Stimulated activated CD8-positive, alpha-beta memory T cell treated with anti-CD3 and anti-CD28 coated beads, Interleukin-12 subunit alpha, Interleukin-12 subunit beta, amount 100 ng/mL, for 24 hours (primary cell): ENCODE data around the gene FAM227A.
"Not testable (repeated sequence)": the region's sequence is repeated elsewhere in the genome, so short reads cannot be mapped to it uniquely, and the experiment has no call there.

Experiments
- DNase-seq: peaks from one replicate; pipeline ENCODE4 v3.0.0-alpha.2; 2020; ENCODE audit errors: extremely low read depth

FAM227A gene

GRCh38 chr22:38657045-38657909, 1.1 kb upstream of the FAM227A start:
- no peak for DNase-seq

GRCh38 chr22:38655519-38656255, 505 bp downstream of the FAM227A start:
- DNase-seq, result no peak

- DNase-seq, result no peak
Observed at GRCh38 chr22:38653741-38654140, 2.5 kb downstream of the FAM227A start.

DNA sequence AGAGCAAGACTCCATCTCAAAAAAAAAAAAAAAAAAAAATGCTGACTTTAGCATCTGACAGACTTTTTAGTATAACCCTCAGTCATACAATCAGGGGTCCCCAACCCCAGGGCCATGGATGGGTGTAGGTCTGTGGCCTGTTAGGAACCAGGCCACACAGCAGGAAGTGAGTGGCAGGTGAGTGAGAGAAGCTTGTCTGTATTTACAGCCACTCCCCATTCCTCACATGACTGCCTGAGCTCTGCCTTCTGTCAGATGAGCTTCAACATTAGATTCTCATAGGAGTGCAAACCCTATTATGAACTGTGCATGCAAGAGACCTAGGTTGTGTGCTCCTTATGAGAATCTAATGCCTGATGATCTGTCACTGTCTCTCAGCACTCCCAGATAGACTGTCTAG, 3.3 kb downstream of the FAM227A start:
- DNase-seq, result no peak

DNA sequence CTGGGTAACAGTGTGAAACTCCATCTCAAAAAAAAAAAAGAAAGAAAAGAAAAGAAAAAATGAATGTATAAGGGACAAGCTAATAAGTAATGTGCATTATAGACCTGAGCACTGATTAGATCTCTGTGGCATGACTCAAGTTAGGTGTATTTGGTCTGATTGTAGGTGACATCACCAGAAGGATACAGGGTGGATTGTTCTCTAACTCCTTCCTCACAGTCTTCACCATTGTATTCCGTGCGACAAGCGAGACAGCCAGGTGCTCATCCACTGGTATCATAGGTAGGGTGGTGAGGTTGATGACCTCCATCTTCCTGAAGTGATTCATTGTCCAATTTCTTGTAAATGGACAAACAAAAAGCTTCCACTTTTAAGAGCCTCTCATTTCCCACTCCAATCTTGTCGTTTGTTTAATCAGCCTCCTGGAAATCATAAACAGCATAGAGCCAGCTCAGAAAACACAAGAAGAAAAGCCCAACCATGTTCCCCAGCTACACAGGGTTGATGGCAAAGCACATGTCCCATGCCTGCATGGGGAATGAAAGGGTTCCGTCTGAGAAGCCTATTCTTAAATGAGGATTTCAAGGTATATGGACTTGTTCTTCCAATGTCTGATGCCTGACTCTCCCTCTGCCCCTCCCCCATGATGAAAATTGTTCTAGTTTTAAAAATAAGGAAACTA, 6.2 kb downstream of the FAM227A start:
- DNase-seq, result no peak

DNA sequence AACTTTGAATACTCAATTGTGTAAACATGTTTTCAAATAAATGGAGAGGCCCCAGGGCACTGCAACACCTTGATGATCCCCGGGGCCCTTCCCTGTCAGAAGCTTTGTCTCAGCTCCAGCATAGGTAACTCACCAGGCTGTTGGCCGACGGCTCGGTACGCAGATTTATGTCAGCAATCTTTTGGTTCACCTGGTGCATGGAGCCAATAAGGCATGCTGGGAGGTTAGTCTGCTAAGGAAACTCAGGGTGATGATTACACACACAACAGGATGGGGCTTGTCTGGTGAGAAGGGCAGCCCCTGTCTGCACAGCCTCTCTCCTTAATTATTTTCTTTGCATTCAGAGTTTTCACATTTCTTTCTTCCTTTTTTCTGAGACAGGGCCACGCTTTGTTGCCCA, 10.8 kb downstream of the FAM227A start:
- DNase-seq, result no peak

GRCh38 chr22:38644245-38644644, 11.9 kb downstream of the FAM227A start:
- not testable (repeated sequence) for DNase-seq

DNA sequence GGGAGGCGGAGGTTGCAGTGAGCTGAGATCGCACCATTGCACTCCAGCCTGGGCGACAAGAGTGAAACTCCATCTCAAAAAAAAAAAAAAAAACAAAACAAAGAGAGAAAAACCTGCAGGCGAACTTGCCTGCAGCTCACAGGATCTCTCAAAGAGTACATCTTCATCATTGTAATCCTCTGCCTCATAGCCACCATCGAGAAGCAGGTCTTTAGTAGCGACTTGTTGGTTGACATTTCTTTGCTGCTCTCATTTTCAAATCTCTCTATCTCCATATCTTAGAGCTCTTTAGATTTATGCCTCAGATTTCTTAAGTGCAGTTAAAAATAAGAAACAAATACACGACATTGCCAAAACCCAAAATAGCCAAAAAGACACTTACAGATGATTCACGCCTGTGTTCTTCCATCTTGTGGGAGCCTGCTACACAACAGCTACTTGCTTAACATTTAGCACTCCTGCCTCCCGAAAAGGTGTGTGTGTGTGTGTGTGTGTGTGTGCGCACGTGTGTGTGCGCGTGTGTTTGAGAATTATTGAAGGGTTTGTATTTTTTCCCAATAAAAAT, 14.6 kb downstream of the FAM227A start:
- DNase-seq, result no peak

- no peak for DNase-seq
Observed at GRCh38 chr22:38638728-38639127, 17.5 kb downstream of the FAM227A start.

DNA sequence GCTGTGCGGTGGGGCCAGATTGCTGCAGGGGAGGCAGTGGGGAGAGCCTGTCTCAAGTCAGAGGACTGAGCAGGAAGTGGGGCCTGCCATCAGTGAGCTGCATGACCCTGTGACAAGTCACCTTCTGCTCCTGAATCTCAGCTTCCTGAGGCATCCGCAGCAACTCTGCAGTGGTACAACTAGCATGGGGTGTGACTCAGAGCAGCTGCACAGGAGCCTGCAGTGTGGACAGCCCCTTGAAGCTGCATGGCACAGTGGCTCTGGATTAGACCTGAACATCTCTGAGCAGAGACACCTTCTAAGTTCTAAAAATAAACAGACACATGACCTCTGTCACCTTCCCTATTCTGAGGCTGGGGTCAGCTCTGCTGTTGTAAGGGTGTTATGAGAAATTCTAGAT, 18.0 kb downstream of the FAM227A start:
- DNase-seq, result no peak

GRCh38 chr22:38632528-38632927, 23.7 kb downstream of the FAM227A start:
- no peak for DNase-seq

- DNase-seq, result no peak
Observed at GRCh38 chr22:38631724-38632123, 24.5 kb downstream of the FAM227A start.

GRCh38 chr22:38629108-38629507, 27.1 kb downstream of the FAM227A start:
- no peak for DNase-seq

DNA sequence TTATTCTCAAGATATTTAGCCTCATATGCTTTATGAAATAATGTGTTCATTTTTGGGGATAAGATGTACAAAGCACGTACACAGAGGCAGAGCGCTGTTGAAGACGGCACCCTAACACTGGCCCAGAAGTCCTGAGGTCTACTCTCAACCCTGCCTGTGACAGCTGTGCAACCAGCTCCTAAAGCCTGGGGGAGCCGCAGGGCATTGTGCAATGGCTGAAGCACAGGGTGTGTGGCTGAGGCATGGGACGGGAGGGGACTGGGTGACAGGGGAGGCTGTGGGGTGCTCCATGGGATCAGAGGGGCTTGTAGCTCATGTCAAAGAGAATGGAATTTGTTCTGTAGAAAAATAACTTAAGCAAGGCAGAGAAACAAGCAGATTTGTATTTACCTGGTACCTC, 27.7 kb downstream of the FAM227A start:
- no peak for DNase-seq

- no peak for DNase-seq
Observed at GRCh38 chr22:38623351-38623750, 32.8 kb downstream of the FAM227A start.

DNA sequence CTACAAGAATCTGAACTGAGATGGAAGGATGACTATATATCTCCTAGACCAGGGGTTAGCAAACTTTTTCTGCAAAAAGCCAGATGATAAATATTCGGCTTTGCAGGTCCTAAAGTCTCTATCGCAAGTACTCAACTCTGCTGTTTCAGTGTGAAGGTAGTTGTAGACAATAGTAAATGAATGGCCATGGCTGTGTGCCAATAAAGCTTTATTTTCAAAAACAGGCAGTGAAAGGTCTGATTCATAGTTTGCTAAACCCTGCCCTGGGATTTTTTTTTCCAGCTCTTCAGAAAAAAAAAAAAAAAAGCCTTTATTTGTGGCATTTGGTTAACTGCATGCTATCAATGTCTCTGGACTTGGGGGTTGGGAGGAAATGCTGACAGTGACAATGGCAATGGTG, 37.5 kb downstream of the FAM227A start:
- DNase-seq, result no peak

DNA sequence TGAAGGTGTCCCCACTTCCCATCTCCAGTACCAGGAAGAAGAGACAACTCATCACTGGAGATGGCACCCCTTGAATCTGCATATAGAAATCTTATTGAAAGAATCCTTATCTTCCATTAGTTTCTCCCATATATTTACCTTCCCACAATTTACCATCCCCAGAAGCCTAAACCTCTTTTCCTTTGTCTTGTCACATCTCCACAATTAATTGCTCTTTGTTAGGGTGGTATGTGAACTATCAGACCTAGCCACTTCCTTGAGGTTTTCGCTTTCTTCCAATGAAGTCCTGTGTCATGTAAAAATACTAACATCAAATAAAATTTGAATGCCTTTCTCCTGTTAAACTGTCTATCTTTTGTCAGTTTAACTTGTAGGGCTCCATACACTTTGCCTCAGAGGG, 37.9 kb downstream of the FAM227A start:
- no peak for DNase-seq

DNA sequence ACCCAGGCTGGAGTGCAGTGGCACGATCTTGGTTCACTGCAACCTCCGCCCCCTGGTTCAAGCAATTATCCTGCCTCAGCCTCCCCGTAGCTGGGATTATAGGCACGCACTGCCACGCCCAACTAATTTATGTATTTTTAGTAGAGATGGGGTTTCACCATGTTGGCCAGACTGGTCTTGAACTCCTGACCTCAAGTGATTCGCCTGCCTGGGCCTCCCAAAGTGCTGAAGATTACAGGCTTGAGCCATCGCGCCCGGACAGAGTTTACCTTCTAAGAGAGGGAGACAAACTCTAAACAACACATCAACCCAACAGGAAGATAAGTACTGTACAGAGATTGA, 41.2 kb downstream of the FAM227A start:
- not testable (repeated sequence) for DNase-seq

DNA sequence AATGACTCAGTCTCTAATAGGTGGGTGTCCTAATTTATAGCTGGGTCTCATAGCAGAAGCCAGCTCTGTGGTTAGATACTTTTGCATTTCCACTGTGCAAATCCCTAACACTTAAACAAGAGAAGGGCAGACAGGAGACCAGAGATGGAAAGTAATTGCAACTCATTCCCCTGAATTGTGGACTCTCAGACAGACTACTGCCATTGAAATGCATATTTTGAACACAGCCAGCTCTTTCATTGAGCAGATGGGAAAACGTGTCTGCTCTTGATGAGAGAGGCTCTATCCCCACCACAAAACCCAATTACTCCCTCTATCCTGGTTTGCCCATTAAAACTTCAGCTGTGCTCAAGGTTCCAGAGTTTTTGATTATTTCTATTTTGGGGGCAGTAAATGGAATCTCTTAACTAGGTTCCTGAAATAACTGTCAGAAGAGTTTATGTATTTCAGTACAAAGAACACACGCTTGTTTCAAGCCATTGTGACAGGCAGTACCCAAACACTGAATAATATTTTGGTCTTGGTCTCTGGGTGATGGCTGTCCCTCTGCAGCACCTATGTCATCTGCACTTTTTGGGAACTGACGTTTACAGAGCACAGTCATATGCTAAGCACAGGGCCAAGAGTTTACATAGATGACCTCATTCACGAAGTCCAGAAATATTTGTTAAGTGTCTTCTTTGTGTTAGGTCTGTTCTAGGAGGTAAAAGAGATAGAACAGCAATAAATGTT, 41.7 kb downstream of the FAM227A start:
- no peak for DNase-seq

DNA sequence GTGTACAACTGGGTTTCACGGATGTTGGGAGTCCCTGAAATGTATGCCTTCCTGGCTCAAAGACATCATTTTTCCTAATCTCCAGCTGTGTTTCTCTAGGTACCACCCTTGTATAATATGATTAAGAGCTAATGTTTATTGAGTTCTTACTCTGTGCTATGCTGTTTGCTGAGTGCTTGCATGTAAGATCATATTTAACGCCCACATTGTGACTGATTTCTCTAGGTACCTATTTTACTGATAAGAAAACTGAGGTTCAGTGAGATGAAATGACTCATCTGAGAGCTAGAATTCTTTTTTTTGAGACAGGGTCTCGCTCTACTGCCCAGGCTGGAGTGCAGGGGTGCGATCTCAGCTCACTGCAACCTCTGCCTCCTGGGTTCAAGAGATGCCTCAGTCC, 42.6 kb downstream of the FAM227A start:
- DNase-seq, result no peak

GRCh38 chr22:38612217-38613006, 43.8 kb downstream of the FAM227A start:
- DNase-seq, result no peak
